ENCODE results near the gene SUN2. TPM values are rescaled to one million over a fixed set of nuclear protein-coding genes. Genes with fewer than 3 reads are reported as not detected.

Gene SUN2
- total RNA-seq, 2 experiments from 2014 or later = 101 to 107 TPM

GRCh38 chr22:38741166-38741565 lies 14.6 kb downstream of the SUN2 start:
- Mint-ChIP-seq H3K36me3 (ENCODE audit: low read depth) (peaks cover 71% of the 10 kb centered on the region), H3K9me3 (no peaks in the 10 kb centered on the region), H3K4me1 (ENCODE audit: low read depth) (peaks cover 31% of the 10 kb centered on the region), H3K4me3 (no peak overlapping the region), H3K27ac (peak overlapping the region; percentile 63), H3K27me3 (no peaks in the 10 kb centered on the region)
- CTCF ChIA-PET = interaction anchor here (1.3 to 2.4 kb wide), 2 partner anchors 7 to 16 kb away, joined by 3 to 18 read pairs; no protein-coding TSS in a partner anchor
- TF ChIP-seq CTCF (IDR thresholded peaks at IDR 0.05) = no peak
- POLR2A ChIA-PET = interaction anchor here (40.0 to 41.0 kb wide), 2 partner anchors 1 to 17 kb away, joined by 905 read pairs; partner anchors contain the start of genes GTPBP1 and SUN2
- intact Hi-C loops (cut with micrococcal nuclease) = no loop called here
- DNase-seq (no peak), ATAC-seq (no peak)

- H3K9me3 Mint-ChIP-seq = no peaks in the 10 kb centered on the region
- peak overlapping the region; percentile 63 for H3K27ac Mint-ChIP-seq
- no peak for TF ChIP-seq CTCF (IDR thresholded peaks at IDR 0.05)
- H3K4me3 Mint-ChIP-seq = no peak overlapping the region
- POLR2A ChIA-PET = interaction anchor here (40.0 to 41.0 kb wide), 2 partner anchors 1 to 17 kb away, joined by 905 read pairs; partner anchors contain the start of genes GTPBP1 and SUN2
- H3K36me3 Mint-ChIP-seq (ENCODE audit: low read depth) = peaks cover 71% of the 10 kb centered on the region
- ATAC-seq (no peak), DNase-seq (no peak)
- no peaks in the 10 kb centered on the region for H3K27me3 Mint-ChIP-seq
- peaks cover 35% of the 10 kb centered on the region for H3K4me1 Mint-ChIP-seq (ENCODE audit: low read depth)
- intact Hi-C loops (cut with micrococcal nuclease) = no loop called here
- CTCF ChIA-PET = interaction anchor here (0.9 to 1.4 kb wide), 3 partner anchors 12 to 16 kb away, joined by 3 to 4 read pairs (median 3); no protein-coding TSS in a partner anchor
Measured at GRCh38 chr22:38740754-38741153, 15.0 kb downstream of the SUN2 start.

GRCh38 chr22:38740116-38740723 lies 15.6 kb downstream of the SUN2 start:
- intact Hi-C loops (cut with micrococcal nuclease) = no loop called here
- ChIA-PET POLR2A (interaction anchor here (40.0 to 41.0 kb wide), 2 partner anchors 2 to 16 kb away, joined by 905 read pairs; partner anchors contain the start of genes GTPBP1 and SUN2), CTCF (interaction anchor here (0.9 to 1.4 kb wide), 3 partner anchors 12 to 16 kb away, joined by 3 to 4 read pairs (median 3); no protein-coding TSS in a partner anchor)
- Mint-ChIP-seq H3K27me3 (no peaks in the 10 kb centered on the region), H3K4me3 (no peak overlapping the region), H3K4me1 (ENCODE audit: low read depth) (peaks cover 40% of the 10 kb centered on the region), H3K27ac (peak overlapping the region; percentile 59), H3K36me3 (ENCODE audit: low read depth) (peaks cover 69% of the 10 kb centered on the region), H3K9me3 (no peaks in the 10 kb centered on the region)
- DNase-seq (no peak), ATAC-seq (no peak)
- no peak for TF ChIP-seq CTCF (IDR thresholded peaks at IDR 0.05)

- peaks cover 65% of the 10 kb centered on the region for H3K36me3 Mint-ChIP-seq (ENCODE audit: low read depth)
- DNase-seq = no peak
- no peak for TF ChIP-seq CTCF (IDR thresholded peaks at IDR 0.05)
- peak overlapping the region; percentile 59 for H3K27ac Mint-ChIP-seq
- no peaks in the 10 kb centered on the region for H3K9me3 Mint-ChIP-seq
- H3K4me1 Mint-ChIP-seq (ENCODE audit: low read depth) = peaks cover 39% of the 10 kb centered on the region
- no peaks in the 10 kb centered on the region for H3K27me3 Mint-ChIP-seq
- no peak for ATAC-seq
- CTCF ChIA-PET = interaction anchor here (1.4 kb wide), 1 partner anchor 13 kb away, joined by 4 read pairs; no protein-coding TSS in a partner anchor
- POLR2A ChIA-PET = interaction anchor here (40.0 to 41.0 kb wide), 2 partner anchors 2 to 16 kb away, joined by 905 read pairs; partner anchors contain the start of genes GTPBP1 and SUN2
- intact Hi-C loops (cut with micrococcal nuclease) = no loop called here
- no peak overlapping the region for H3K4me3 Mint-ChIP-seq
Measured at GRCh38 chr22:38739300-38740055, 16.3 kb downstream of the SUN2 start.

Measured in activated CD8-positive, alpha-beta T cell treated with anti-CD3 and anti-CD28 coated beads for 36 hours (primary cell).